GM12874 (cell line): Measurements from ENCODE around the gene VAX1.

Experiments
- CTCF ChIP-seq: IDR thresholded peaks from 2 replicates; pipeline ENCODE4 v1.5.1; 2011; ENCODE audit warnings: low read depth, mild to moderate bottlenecking, control low read depth, low read length, moderate library complexity; ENCODE audit not compliant: insufficient read depth

Gene VAX1

GRCh38 chr10:117145019-117145418 is 6.9 kb upstream of the VAX1 start:
- no peak for TF ChIP-seq CTCF

DNA sequence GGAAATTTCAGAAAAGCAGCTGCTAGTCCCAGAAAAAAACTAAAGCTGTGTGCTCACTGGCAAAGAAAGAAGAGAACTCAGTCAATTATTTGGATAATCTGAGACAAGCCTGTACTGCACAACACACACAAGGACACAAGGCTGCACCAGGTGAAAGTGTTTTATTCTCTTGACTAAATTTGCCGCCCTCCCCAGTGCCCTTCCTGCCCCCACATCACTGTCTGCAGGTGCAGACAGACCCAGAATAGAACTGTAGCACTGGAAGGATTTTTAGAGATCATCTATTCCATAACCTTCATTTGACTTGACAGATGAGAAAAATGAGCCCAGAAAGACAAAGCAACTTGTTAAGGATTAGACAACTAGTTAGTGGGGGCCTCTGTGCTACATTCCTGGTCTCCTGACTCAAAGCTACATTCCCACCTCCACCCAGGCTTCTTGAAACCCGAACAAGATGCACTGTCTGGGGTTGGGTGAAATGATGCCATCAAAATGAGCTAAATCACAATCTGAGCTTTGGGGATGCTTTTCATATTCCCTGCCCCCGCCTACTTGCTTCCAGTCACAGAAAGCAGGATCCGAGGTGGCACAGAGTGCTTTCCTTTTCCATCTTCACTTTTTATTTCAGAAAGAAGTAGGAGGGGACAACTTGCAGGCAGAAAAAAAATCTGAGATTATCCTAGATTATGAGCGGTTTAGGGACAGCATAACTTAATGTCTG is 5.2 kb upstream of the VAX1 start:
- TF ChIP-seq CTCF, result no peak

DNA sequence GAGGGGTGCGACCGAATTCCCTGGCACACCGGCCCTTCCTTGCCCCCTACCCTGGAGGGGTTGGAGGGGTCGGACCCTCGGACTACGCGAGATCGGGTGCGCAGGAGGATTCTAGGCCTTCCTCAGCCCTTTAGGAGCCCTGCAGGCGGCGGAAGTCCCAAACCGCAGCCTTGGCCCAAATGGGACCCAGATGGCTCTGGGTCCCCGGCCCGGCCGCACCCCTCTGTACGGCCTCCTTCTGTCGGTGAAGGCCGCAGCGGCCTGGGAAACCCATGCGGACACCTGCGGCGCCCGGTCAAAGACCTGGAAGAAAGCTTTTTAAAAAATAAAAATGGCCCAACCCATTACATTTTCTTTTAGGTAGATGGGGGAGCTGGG is 2.4 kb upstream of the VAX1 start:
- no peak for TF ChIP-seq CTCF

DNA sequence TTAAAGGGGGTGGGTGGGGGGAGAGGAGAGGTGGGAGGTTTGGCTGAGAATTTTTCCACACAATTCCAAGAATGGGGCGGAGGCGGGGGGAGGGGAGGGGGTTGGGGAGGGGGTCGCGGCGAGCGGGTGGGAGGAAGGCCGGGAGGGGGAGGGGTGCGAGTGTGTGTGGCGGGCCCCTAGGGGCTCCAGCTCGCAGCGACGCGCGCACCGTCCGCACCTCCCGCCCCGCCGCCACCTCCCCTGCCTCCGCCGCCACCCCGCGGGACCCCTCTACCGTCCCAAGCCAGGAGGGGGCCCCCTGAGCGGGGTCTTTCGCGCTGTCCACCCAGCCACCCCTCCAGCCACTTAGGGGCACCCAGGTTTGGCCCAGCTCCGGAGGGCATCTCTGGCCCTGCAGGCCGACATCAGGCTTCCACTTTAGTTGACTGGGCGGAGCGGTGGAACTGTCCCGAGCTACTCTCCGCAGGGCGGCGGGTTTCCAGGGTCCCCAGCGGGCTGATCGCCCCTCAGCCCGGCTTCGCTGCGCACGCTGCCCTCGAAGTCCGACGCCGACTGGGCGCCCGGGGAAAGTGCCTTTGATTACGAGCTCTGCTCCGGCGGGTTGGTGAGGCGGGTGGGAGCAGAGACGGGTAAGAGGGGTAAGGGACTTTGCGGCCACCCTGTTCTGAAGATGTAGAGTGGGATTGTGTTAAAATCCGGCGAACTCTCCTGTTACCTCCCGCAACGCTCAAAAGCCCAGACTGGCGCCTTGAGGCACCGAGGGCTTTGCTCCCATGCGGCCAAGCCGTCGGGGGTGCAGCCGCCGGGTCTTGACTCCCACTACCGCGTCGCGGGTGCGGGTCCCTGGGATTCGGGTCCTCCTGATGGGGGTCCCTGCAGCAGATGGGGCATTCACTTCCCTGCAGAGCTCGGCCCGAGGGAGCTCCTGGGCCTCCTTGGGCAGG is 1.8 kb upstream of the VAX1 start:
- TF ChIP-seq CTCF, result no peak

GRCh38 chr10:117138838-117139580 is 939 bp upstream of the VAX1 start:
- TF ChIP-seq CTCF, result no peak

DNA sequence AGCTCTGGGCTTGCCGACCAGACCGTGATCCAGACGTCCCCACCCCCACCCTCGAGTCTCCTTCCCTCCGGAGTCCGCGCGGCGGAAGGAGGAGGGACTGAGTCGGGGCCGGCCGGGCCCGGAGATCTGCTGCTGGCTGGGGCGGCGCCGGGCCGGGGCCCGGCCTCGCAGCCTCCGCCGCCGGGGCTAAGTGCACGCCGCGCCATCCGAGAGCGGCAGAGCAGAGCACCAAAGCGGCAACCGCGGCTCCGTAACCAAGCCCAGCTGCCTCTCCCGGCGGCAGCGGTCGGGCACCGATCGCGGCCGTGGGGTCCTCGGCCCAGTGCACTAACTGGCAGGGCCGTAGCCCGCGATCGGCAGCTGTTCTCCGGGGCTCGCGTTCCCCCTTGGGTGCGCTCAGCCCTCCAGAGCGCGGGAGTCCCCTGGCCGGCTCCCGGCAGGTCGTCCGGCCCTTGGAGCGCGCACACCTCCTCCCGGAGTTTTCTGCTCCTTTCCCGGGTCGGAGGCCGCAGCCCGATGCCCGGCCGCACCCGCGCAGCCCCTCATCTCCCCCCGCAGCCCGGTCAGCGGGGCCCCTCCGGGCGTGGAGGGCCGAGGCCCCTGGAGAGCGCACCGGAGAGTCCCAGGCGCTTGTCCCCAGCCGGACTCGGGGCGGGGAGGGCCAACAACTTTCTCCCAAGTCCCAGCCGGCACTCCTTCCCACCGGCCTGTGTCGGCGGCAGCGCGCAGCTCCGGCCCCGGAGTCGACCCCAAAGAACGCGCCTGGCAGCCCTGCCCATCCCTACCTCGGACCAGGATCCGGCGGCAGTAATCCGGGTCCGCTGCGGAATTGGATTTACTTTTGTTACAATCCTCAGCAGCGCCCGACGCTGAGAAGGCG is 799 bp downstream of the VAX1 start:
- no peak for TF ChIP-seq CTCF
